GM21786 (cell line): ENCODE data around the gene SFTPB.
A peak's percentile ranks its signal among the peaks of the same experiment; 100 is the strongest.
"Not testable (repeated sequence)": the region's sequence is repeated elsewhere in the genome, so short reads cannot be mapped to it uniquely, and the experiment has no call there.

Experiments
- ATAC-seq: cut with Tn5 transposase; IDR thresholded peaks from one replicate; pipeline ENCODE4 v1.9.1; 2021; ENCODE audit not compliant: unreplicated experiment

Gene SFTPB

DNA sequence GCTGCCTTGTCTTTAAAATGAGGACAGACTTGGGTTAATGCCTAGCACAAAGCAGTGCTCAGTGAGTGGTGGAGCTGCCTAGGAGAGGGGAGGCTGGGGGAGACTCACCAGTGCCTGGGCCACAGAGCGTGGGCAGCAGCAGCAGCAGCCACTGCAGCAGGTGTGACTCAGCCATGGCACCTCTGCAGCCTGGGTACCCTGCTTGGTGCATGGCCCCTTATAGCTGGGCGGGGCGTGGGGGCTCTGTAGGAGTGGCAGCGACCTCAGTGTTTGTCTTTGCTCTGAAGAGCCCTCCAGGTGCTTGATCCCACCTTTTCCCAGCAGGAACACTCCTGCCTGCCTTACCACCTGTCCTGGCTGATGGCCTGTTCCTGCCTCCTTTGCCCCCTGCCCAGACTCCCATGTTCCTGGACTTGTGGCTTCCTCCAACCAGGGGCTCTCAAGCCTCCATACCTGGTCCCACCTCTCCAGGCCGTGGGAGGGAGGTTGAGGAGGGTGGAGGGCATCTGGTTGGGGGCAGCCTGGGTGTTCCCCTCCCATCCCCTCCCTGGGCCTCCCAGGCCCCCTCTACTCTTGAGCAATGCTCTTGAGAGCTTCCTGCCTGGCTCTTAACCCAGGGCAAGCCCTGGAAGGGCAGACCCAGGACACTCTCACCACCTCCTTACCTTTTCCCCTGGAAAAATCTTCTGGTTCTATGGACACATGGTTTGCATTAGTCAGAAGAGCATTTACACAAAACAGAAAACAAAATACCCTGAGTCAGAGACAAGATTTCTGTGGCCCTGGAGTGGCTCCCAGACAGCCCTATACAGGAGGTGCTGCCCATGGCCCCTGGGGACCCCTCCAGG is at the start of gene SFTPB:
TSS of gene SFTPB (minus strand) at position 191 of the 848 bp plus-strand sequence. CDS start at position 175, 16 bp downstream.
- no peak for ATAC-seq

GRCh38 chr2:85717308-85718008 is 49.5 kb upstream of the SFTPB start:
- no peak for ATAC-seq

- ATAC-seq = no peak
These were observed 48.4 kb upstream of the SFTPB start for GRCh38 chr2:85716346-85716914.

DNA sequence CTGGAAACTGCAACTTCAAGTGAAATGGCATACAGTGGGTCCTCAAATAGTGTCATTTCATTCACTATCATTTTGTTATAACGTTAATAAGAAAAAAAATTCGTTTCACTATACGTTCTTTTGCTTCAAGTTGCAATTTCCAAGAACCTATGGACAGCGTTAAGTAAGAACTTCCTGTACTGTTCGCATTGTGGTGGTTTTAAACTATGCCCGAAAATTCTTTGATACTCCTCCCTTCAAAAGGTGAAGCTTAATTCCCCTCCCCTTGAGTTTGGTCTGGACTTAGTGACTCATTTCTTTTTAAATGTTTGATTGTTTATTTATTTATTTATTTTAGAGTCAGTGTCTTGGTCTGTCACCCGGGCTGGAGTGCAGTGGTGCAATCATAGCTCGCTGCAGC is 46.8 kb upstream of the SFTPB start:
- ATAC-seq = no peak

DNA sequence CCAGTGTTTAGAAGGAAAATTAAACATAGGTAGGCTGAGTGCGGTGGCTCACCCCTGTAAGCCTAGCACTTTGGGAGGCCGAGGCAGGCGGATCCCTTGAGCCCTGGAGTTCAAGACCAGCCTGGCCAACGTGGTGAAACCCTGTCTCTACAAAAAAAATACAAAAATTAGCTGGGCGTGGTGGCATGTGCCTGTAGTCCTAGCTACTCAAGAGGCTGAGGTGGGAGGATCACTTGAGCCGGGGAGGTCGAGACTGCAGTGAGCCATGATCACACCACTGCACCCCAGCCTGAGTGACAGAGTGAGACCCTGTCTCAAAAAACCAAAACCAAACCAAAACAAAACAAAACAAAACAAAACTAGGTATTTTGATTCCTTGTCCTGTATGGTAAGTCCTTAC is 46.4 kb upstream of the SFTPB start:
- not testable (repeated sequence) for ATAC-seq

DNA sequence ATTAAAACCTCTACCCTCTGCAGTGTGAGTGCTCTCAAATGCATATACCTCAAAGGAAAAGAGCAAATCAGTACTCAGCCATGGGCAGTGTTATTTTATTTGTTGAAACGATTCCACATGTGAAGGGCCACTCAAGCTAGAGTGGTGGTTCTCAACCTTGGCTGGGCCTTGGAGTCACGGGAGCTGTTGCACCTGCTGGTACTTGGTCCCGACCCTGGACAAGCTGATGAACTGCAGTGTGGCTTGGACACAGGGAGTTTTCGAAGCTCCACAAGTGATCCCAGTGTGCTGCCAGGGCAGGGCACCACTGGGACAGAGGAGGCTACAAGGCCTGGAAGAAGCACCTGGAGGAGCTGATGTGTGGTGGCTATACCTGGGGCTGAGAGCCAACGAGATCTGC is 45.8 kb upstream of the SFTPB start:
- no peak for ATAC-seq

DNA sequence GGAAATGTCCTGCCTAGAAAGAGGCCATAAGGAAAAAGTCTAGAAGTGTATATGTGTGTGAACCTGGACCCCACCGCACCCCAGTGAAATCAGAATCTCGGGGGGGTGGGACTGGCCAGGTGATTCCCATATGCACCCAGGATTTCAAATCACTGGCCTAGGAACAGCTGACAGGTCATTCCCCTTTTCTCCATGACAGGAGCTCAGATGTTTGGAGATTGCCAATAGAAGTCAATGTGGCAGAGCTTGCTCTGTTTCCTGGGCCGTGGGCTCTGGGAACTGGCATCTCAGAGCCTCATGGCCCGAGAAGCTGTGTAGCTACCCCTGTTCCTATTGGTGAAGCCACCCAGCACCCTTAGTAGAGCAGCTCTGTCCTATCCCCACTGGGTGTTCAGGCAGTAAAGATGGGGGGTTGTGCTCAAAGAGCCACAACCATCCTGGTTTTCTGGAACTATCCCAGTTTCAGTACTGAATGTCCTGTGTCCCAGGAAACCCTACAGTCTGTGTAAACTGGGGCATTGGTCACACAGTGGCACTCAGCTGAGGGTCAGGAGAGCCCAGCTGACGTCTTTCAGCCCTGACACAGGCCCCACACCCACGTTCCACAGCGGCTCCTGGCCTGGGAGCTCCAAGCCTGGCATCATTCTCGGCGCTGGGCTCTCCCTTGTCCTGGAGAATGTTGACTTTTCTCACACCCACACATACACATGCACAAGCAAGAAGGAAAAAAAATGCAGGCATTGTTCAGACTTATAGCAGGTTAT is 45.0 kb upstream of the SFTPB start:
- no peak for ATAC-seq

GRCh38 chr2:85712336-85712735 is 44.3 kb upstream of the SFTPB start:
- ATAC-seq = no peak

DNA sequence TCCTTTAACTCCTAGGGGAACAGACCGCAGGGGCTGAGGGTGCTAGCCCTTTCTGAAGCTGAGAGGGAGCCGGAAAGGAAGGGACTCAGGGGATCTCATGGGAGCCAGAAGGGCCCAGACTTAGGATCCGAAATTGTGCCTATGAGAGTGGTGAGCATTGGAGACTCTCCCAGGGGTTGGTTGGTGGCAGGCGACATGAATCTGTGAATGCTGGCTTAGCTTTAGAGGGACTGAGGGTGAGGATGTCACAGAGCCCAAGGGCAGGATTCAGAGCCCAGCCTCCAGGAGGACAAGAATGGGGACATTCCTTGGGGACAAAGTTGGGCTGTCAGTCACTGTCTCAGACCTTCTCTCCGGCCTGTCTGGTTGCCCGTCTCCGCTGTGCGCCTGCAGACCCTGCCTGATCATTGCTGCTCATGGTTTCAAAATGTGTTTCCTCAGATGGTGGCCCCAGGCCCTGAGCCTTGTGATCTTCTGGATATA is 43.6 kb upstream of the SFTPB start:
- ATAC-seq = no peak

DNA sequence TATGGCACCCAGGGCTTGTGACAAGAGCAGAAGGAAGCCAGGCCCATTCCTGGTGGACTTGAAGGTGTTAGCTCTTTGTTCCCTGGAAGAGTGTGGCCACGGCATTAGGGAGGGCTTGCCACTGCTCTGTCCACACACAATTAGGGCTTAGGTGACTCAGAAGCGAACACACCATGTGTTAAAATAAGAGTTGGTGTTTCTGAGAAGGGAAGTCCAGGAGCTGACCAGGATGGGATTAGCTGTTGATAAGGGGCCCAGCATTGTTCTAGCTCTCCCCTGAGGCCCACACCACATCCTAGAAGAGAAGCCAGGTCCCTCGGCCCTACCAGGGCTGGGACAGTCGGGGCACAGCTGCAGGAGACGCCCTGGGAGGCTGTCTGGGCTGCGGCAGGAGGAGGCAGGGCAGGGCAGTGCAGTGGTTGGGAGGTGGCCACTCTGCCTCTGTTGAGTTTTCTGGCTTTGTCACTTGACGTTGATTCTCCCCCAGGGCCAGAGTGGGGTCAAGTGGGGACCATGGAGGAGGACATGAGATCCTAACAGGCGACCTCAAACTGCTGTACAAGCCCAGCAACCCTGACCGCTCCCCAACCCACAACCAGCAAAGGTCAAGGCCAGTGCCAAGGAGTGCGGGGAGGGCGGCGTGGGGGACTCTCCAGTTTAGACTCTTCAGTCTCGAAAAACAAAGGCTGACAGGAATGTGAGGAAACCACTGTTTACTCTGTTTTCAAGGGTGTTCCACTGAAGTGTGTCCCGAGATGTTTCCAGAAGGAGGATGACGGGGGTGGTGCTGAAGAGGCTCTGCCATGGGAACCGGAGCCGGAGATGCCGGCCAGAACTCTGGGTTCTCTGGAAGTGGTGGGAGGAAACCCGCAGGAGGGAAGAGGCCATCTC is 42.9 kb upstream of the SFTPB start:
- ATAC-seq = no peak

- no peak for ATAC-seq
These were observed 41.4 kb upstream of the SFTPB start for GRCh38 chr2:85709401-85709811.

- no peak for ATAC-seq
These were observed 40.6 kb upstream of the SFTPB start for GRCh38 chr2:85708641-85709040.

DNA sequence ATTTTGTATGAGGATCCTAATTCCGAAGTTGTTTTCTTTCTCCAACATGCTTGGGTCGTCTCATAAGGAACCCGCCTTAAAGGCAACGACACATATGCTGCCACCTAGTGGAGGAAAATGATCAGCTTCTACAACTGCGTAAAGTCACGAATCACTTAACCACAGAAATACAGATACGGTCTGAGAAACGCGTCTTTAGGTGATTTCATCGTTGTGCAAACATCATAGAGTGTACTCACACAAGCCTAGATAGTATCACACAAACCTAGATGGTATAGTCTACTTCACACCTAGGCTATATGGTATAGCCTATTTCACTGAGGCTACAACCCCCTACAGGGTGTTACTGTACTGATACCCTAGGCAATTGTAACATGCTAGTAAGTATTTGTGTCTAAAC is 39.3 kb upstream of the SFTPB start:
- ATAC-seq = no peak

DNA sequence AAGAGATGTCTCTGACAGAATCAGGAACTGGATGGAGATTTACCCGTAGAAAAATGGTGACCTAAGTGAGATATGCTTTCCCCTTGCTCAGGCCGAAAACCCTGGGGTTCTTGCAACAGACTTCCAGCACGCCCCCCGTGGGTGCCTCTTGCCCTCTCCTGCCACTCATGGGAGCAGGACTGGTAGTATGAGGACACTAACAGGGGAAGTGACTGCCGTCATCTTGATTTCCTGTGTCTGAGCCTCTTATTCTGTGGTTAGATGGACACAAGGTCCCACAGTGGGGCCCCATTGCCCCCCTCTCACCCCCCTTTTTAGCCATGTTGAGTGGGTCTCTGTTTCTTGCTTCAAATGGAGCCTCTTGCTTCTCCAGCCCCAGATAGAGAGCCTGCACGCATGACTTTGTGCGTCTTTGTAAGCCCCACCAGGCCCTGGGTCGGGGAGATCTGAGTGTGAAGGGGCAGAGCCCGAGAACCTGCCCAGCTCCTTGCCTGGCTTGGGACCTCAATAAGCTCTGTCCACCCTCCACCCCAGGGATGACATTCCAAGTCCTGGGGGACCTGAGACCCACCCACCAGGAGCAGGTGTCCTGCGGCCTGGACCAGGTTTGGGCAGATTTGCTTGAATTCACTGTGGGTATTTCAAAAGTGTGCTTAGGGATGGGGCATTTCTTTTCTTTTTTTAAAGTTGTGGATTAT is 38.7 kb upstream of the SFTPB start:
- ATAC-seq = no peak

GRCh38 chr2:85706063-85706462 is 38.1 kb upstream of the SFTPB start:
- ATAC-seq = no peak

- no peak for ATAC-seq
These were observed 37.7 kb upstream of the SFTPB start for GRCh38 chr2:85705680-85706039.

DNA sequence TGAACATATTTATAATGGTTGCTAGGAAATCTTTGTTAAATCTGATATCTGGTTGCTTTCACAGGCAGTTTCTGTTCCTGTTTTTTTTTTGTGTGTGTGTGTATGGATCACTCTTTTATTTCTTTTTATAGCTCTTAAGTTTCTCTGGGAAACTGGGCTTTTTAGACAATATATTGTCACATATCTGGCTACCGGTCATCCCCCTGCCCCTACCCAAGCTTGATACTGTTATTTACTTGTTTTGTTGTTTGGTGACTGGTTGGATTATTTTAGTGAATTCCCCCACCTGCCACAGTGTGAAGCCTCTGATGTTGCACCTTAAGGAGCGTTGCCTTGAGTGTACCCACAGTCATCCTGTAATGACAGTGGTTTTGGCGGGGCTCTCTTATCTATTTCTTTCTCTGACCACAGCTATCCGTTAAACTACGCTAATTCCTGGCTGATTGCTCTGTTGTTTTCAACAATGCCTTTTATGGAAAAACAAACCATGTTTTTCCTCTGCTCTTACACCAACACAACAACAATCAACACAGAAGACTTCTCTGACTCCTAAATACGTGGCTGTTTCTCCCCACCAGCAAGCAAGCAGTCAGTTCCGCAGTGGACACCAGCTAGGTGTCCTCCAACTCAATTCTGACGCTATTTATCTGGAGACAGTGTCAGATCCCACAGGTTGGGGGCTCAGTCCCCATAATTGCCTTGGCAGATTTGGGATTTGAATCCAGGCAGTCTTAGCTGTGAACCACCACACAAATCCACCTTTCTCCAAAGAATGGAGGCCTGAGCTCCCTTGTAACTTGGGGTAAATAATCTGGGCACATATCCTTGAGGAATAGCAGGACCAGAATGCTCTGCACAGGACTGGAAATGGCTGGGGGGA is 37.0 kb upstream of the SFTPB start:
- ATAC-seq = peak; percentile 57

GRCh38 chr2:85704038-85704437 is 36.0 kb upstream of the SFTPB start:
- no peak for ATAC-seq

DNA sequence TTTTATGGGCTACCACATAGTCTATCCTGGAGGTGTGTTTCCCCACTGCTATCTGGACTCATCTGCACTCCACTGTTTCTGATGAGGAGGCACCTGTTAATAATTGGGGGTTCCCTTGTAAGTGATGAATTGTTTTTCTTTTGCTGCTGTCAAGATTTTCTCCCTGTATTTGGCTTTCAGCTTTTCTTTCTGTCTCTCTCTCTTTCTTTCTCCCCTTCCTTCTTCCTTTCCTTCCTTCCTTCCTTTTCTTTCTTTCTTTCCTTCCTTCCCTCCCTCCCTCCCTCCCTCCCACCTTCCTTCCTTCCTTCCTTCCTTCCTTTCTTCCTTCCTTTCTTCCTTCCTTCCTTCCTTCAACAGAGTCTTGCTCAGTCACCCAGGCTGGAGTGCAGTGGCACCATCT is 35.3 kb upstream of the SFTPB start:
- no peak for ATAC-seq
